ENCODE measurements around the gene C1QTNF7. TPM values are rescaled to one million over a fixed set of nuclear protein-coding genes. Genes with fewer than 3 reads are reported as not detected.

Gene C1QTNF7
- total and polyA plus RNA-seq, 2 of the 13 experiments (the other 11 are each of a cell fraction or from before 2014, with no cell fraction given): not detected

DNA sequence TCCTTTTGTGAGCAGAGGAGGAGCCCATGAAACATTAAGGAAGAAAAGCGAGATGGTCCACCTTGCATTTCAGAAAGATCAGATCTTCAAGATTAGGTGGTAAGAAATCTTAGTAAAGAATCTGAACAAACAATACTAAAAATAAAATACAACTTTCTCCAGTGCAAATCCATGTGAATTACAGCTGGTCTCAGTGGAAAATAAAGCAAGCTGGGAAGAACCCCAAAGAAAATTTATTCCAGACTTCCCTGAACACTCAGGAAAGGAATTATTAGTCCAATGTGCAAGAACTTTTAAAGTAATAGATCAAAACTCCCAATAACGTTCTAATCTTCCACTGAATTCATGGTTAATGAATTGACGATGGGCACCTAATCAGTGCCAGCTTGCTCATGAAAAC, 37.3 kb upstream of the C1QTNF7 start (continued):
- TF ChIP-seq HMG20A (CRISPR knock-in tag; IDR thresholded peaks at IDR 0.05; ENCODE audit: borderline replicate concordance) (no peak), KLF11 (CRISPR knock-in tag; IDR thresholded peaks at IDR 0.05) (no peak), CENPX (CRISPR knock-in tag; IDR thresholded peaks at IDR 0.05) (no peak), ZNF644 (CRISPR knock-in tag; IDR thresholded peaks at IDR 0.05; ENCODE audit: low read depth) (no peak), CBX5 (CRISPR knock-in tag; IDR thresholded peaks at IDR 0.05; ENCODE audit: borderline replicate concordance) (no peak), ZNF558 (CRISPR knock-in tag; IDR thresholded peaks at IDR 0.05; ENCODE audit: borderline replicate concordance) (no peak), SRSF4 (IDR thresholded peaks at IDR 0.05; ENCODE audit: low read depth, low read length, poor library complexity, severe bottlenecking) (no peak)

GRCh38 chr4:15392053-15392805, 35.6 kb upstream of the C1QTNF7 start:
- Histone ChIP-seq H3K4me2 (ENCODE audit: low read depth, low read length) (no peak overlapping the region), H3K27me3 (ENCODE audit: control insufficient read depth in 1 of 2, insufficient read depth in 2 of 2, low read length in 2 of 2) (no peaks in the 10 kb centered on the region), H3K4me3 (replicated peaks in 1 of 3; ENCODE audit: insufficient read depth in 1 of 3, low read depth in 2 of 3, low read length in 3 of 3) (no peak overlapping the region), H3K36me3 (replicated peaks in 1 of 2; ENCODE audit: control insufficient read depth in 1 of 2, insufficient read depth in 2 of 2, low read length in 2 of 2) (no peaks in the 10 kb centered on the region), H3K9me3 (ENCODE audit: low read length) (no peaks in the 10 kb centered on the region), H3K79me2 (ENCODE audit: insufficient read depth, low read length) (no peaks in the 10 kb centered on the region), H3K4me1 (ENCODE audit: insufficient read depth, low read length) (no peaks in the 10 kb centered on the region), H3K9ac (ENCODE audit: insufficient read depth, low read depth, low read length) (no peak overlapping the region), H3K27ac (ENCODE audit: extremely low read length, insufficient read depth, low read length) (no peak overlapping the region), H2AFZ (ENCODE audit: low read length) (no peak overlapping the region), H4K20me1 (ENCODE audit: insufficient read depth, low read length) (no peaks in the 10 kb centered on the region)
- intact Hi-C loops (cut with micrococcal nuclease; ENCODE audit: unreplicated experiment): no loop called here
- FAIRE-seq: no peak
- BruUV-seq (replicated peaks): no TSS peak
- DNase-seq (ENCODE audit: low spot score): no peak
- ChIA-PET CTCF (ENCODE audit: low intra/inter-chr PET ratio, low total read pairs) (no interaction called here), POLR2A (no interaction called here)
- ATAC-seq: no peak
- in situ Hi-C loops (cut with HindIII; ENCODE audit: extremely low pct_ligation_motif_present, low pct_unique_long_range_greater_than_20kb): no loop called here
- WGBS (ENCODE audit: low lambda C conversion rate): 17% methylated on average over 8 of the region's 8 CpGs
- TF ChIP-seq NR2F2 (IDR thresholded peaks at IDR 0.05; ENCODE audit: borderline replicate concordance, low read depth): no peak
- no peak for TF ChIP-seq ZKSCAN8 (CRISPR knock-in tag; IDR thresholded peaks at IDR 0.05; ENCODE audit: borderline replicate concordance)
- TF ChIP-seq ZNF777 (CRISPR knock-in tag; IDR thresholded peaks at IDR 0.05): no peak
- TF ChIP-seq, protein P1, sequence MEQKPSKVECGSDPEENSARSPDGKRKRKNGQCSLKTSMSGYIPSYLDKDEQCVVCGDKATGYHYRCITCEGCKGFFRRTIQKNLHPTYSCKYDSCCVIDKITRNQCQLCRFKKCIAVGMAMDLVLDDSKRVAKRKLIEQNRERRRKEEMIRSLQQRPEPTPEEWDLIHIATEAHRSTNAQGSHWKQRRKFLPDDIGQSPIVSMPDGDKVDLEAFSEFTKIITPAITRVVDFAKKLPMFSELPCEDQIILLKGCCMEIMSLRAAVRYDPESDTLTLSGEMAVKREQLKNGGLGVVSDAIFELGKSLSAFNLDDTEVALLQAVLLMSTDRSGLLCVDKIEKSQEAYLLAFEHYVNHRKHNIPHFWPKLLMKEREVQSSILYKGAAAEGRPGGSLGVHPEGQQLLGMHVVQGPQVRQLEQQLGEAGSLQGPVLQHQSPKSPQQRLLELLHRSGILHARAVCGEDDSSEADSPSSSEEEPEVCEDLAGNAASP (CRISPR knock-in tag; IDR thresholded peaks at IDR 0.05; ENCODE audit: borderline replicate concordance): no peak
